HUES48 (cell line): Measurements from ENCODE around the gene PDE3B.
"Not testable (repeated sequence)": the region's sequence is repeated elsewhere in the genome, so short reads cannot be mapped to it uniquely, and the experiment has no call there.

Experiments
- H3K27ac ChIP-seq: one replicate; pipeline ENCODE4 v1.7.0; 2013; ENCODE audit warnings: low read depth, low read length, inconsistent platforms
- H3K27me3 ChIP-seq: 2 replicates; pipeline ENCODE4 v1.6.1; 2013; ENCODE audit warnings: mild to moderate bottlenecking, low read length; ENCODE audit not compliant: control insufficient read depth, insufficient read depth
- H3K36me3 ChIP-seq: 2 replicates; pipeline ENCODE4 v1.6.1; 2013; ENCODE audit warnings: low read length; ENCODE audit not compliant: control insufficient read depth, insufficient read depth
- H3K4me1 ChIP-seq: 2 replicates; pipeline ENCODE4 v1.6.1; 2013; ENCODE audit warnings: mild to moderate bottlenecking, low read length; ENCODE audit not compliant: control insufficient read depth, insufficient read depth
- H3K4me3 ChIP-seq: 2 replicates; pipeline ENCODE4 v1.5.1; 2013; ENCODE audit warnings: mild to moderate bottlenecking, low read depth, low read length
- H3K9ac ChIP-seq: 2 replicates; pipeline ENCODE4 v1.6.1; 2013; ENCODE audit warnings: mild to moderate bottlenecking, low read depth, low read length, moderate library complexity
- H3K9me3 ChIP-seq: 2 replicates; pipeline ENCODE4 v1.6.1; 2013; ENCODE audit warnings: low read length; ENCODE audit not compliant: control insufficient read depth, insufficient read depth

The PDE3B gene

DNA sequence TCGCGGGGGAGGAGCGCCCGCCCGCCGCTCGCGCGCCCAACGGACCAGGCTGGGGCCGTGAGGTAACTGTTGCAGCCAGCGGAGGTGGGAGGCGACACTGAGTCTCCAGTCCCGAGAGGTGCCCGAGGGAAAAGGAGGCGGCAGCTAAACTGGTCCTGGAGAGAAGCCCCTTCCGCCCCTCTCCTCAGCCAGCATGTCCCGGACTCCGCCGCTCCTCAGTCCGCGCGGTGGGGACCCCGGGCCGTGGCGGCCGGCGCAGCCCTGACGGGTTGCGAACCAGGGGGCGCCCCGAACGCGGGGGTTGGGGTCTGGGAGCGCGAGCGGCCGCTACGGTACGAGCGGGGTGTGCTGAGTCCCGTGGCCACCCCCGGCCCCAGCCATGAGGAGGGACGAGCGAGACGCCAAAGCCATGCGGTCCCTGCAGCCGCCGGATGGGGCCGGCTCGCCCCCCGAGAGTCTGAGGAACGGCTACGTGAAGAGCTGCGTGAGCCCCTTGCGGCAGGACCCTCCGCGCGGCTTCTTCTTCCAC, at the start of gene PDE3B:
Gene PDE3B (plus strand): TSS at position 108 of the 529 bp plus-strand sequence. CDS start 272 bp downstream, at position 380.
- peak within 1 kb of the TSS; percentile 61 for H3K27ac ChIP-seq
- H3K27me3 ChIP-seq: peaks cover 42% of the 10 kb centered on the region
- H3K36me3 ChIP-seq: no peaks in the 10 kb centered on the region
- no peaks in the 10 kb centered on the region for H3K9me3 ChIP-seq
- peak within 1 kb of the TSS; percentile 87 for H3K9ac ChIP-seq
- H3K4me3 ChIP-seq: peak within 1 kb of the TSS; percentile 72
- peaks cover 19% of the 10 kb centered on the region for H3K4me1 ChIP-seq

DNA sequence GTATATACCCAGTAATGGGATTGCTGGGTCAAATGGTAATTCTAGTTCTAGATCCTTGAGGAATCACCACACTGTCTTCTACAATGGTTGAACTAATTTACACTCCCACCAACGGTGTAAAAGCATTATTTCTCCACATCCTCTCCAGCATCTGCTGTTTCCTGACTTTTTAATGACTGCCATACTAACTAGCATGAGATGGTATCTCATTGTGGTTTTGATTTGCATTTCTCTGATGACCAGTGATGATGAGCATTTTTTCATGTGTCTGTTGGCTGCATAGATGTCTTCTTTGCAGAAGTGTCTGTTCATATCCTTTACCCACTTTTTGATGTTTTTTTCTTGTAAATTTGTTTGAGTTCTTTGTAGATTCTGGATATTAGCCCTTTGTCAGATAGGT, 48.3 kb upstream of the PDE3B start:
- H3K9ac ChIP-seq, H3K36me3 ChIP-seq, H3K9me3 ChIP-seq, H3K27ac ChIP-seq, H3K4me3 ChIP-seq, H3K27me3 ChIP-seq, H3K4me1 ChIP-seq: not testable (repeated sequence)

DNA sequence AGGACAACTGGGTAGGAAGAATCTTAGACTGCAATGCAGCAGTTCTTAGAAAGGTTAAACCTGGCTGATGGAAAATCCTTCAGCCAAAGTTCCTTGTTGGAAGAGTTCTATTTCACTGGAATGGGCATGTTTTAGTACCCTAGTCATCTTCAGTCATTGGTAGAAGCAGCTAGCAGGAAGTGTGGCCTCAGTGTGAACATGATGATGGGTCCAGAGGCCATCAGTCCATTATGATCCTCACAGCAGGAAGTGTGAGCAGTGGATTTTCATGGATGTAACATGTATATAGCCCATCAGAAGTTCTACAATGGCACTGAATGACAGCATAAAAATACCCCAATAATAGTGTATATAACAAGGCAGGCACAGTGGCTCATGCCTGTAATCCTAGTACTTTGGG, 35.9 kb upstream of the PDE3B start:
- H3K9me3 ChIP-seq: no peaks in the 10 kb centered on the region
- no peaks in the 10 kb centered on the region for H3K4me1 ChIP-seq
- no peaks in the 10 kb centered on the region for H3K27me3 ChIP-seq
- no peak overlapping the region for H3K27ac ChIP-seq
- H3K36me3 ChIP-seq: no peaks in the 10 kb centered on the region
- no peak overlapping the region for H3K9ac ChIP-seq
- H3K4me3 ChIP-seq: no peak overlapping the region

DNA sequence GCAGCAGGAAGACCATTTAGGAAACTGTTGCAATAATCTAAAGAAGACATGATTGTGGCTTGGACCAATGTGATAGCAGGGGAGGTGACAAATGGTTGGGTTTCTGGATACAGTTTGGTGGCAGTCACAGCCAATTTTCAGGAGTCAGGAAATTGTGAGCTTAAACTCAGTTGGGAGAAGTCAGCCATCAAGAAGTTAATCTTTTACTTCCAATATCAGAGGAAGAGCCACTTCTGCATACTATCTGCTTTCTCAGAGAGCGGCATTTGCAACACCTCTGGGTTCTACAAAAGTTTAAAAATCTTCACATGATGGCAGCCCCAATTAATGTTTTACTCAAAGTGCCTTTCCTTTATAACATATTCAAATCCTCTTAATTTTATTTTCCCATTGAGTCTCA, 33.7 kb upstream of the PDE3B start:
- Histone ChIP-seq H3K9ac (no peak overlapping the region), H3K27ac (no peak overlapping the region), H3K27me3 (no peaks in the 10 kb centered on the region), H3K36me3 (no peaks in the 10 kb centered on the region), H3K4me3 (no peak overlapping the region), H3K9me3 (no peaks in the 10 kb centered on the region), H3K4me1 (no peaks in the 10 kb centered on the region)

DNA sequence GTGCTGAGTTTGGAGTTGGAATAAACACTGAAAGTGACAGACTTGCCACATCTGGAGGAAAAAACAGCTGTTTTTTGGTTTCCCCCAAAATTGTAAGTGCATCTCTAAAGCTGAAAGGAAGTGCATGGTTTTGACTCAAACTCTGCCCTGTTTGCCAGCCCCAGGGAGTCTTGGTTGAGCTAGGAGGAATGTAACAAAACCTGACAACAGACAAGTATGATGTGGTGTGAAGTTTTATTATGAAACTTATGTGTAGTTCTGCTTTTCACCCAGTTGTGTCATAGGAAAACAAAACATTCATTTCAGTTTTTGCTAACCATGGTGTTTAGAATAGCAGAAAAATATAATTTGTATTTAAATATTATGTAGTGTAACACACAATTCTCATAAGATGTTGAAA, 31.7 kb upstream of the PDE3B start:
- Histone ChIP-seq H3K9me3 (no peaks in the 10 kb centered on the region), H3K4me3 (no peak overlapping the region), H3K27ac (no peak overlapping the region), H3K9ac (no peak overlapping the region), H3K36me3 (no peaks in the 10 kb centered on the region), H3K27me3 (no peaks in the 10 kb centered on the region), H3K4me1 (no peaks in the 10 kb centered on the region)

DNA sequence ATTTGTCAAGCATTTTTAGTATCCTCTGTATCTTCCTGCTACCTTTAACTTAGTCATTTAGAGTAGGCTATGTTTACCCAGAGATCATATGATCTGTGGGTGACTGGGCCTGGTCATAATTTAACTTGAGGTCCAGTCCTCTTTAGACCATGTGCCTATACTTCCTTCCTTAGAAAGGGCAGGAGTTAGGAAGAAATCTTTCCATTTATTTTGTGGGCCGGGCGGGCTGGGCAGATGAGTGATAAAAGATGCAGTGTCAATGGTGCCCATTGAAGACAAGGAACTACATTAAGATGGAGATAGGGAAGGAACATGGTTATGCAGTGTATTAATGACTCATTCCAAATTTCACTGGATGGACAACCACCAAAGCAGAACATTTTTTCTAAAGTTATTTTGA, 30.9 kb upstream of the PDE3B start:
- no peak overlapping the region for H3K9ac ChIP-seq
- no peaks in the 10 kb centered on the region for H3K4me1 ChIP-seq
- no peaks in the 10 kb centered on the region for H3K36me3 ChIP-seq
- H3K27me3 ChIP-seq: no peaks in the 10 kb centered on the region
- no peak overlapping the region for H3K4me3 ChIP-seq
- no peaks in the 10 kb centered on the region for H3K9me3 ChIP-seq
- H3K27ac ChIP-seq: no peak overlapping the region

DNA sequence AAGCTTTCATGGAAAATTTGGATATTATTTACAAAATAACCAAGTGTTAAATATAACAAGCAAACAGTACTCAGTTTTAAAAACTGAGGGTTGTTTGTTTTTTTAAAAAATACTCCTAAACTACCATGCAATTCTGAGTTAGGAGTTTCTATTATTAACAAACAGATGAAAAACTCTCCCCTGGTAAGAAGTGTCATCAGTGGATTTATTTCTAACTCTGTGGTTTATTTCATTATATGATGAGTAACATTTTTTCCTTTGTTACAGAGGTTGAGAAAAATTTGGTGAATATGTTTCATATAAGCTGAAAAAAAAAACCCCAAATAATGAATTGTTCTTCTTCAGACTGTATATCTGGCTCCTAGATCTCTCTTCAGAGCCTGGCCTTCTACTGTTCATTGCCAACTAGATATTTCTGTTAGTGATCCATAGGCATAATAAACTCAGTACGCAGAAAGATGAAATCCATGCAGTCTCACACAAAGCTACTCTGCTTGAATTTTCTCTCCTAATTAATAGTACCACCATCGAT, 29.4 kb upstream of the PDE3B start:
- Histone ChIP-seq H3K9me3 (no peaks in the 10 kb centered on the region), H3K36me3 (no peaks in the 10 kb centered on the region), H3K4me3 (no peak overlapping the region), H3K9ac (no peak overlapping the region), H3K27ac (no peak overlapping the region), H3K4me1 (no peaks in the 10 kb centered on the region), H3K27me3 (no peaks in the 10 kb centered on the region)

DNA sequence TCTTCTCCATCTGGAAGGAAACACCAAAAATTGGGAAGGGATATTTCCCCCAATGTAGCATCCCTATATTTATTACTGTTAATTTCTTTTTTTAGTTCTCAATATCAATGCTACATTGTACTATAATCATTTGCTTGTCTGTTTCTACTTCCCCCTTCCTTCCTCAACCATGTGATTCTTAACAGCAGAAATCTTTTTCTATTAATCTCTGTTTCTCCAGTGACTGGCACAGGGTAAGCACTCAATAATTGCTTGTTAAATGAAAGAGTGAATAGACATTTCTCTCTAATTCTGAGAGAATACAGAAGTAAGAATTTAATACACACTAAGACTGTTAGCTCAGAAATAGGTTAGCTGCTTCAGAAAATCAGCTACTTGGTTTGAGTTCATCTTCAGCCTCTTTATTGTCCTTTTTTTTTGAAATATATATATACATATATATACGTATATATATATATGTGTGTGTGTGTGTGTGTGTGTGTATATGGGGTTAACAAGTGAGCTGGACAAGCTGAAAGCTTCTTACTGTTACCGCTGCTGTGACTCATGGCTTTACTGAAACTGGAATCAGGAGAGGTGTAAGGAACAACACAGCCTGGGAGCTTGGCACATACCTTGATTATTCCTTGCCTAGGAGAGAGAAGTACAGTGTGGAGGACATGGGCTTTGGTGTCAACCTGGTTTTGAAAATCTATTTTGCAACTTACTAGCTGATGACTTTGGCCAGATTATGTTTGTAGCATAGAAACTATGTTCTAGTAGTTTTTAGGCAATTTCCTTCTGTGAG, 26.2 kb upstream of the PDE3B start:
- no peak overlapping the region for H3K9ac ChIP-seq
- no peaks in the 10 kb centered on the region for H3K9me3 ChIP-seq
- H3K4me1 ChIP-seq: no peaks in the 10 kb centered on the region
- H3K36me3 ChIP-seq: no peaks in the 10 kb centered on the region
- H3K27ac ChIP-seq: no peak overlapping the region
- no peaks in the 10 kb centered on the region for H3K27me3 ChIP-seq
- no peak overlapping the region for H3K4me3 ChIP-seq

DNA sequence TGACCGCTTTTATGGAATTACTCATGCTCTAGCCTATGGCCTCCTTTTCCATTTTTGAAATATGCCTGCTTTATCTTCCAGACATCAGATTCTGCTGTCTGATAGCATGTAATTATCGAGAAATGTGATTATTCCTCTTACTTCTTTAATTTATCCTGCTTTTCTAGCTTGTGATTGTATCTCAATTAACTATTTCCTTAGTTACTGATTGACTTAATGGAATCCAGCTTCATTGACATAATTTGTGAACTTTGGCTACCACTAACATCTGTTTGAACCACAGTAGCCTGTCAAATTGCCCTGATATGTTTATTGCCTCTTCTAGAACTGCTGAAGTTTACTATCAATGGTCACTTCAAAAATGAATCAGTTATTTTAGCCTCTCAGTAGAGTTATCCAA, 25.5 kb upstream of the PDE3B start:
- no peak overlapping the region for H3K4me3 ChIP-seq
- no peak overlapping the region for H3K27ac ChIP-seq
- no peak overlapping the region for H3K9ac ChIP-seq
- H3K9me3 ChIP-seq: no peaks in the 10 kb centered on the region
- no peaks in the 10 kb centered on the region for H3K27me3 ChIP-seq
- H3K36me3 ChIP-seq: no peaks in the 10 kb centered on the region
- no peaks in the 10 kb centered on the region for H3K4me1 ChIP-seq

DNA sequence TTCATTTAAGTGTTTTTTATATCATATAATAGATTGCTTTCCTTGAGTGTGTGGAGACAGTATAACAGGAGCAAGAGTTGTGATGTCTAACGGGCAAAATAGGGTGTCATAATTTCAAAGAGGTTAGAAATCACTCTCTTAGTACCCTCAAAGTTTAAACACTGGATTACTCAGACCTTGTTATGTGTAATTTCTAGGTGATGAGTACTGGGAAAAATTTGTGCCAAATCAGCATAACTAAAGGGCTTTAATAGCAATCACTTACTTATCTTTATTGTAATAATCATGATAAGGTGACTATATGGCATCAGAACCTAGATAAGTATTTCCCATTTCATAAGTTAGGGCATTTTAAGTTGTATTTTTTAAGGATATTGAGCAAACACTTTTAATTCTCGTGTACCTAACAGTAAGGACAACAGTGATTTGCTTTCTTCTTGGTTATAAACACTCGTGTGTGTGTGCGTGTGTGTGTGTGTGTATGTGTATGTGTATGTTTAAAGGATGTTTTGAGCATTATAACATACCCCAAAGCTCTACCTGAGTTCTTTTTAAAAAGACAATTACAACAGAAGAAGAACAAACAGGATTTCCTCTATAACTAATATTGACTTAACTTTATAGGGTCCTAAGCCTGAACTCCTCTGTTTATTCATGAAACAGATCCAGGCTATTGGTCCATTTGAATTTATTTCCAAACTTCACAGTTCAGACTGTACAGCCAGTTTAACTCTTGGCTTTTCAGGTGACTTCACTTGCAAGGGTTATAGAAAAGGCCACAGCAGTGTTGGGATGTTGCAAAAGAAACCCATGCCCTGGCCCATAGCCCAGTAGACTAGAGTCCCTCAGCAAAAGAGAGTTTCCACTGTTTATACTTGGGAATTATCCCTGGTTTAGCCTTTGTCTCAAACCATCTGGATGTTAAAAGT, 23.7 kb upstream of the PDE3B start:
- Histone ChIP-seq H3K27me3 (no peaks in the 10 kb centered on the region), H3K27ac (no peak overlapping the region), H3K4me1 (no peaks in the 10 kb centered on the region), H3K36me3 (no peaks in the 10 kb centered on the region), H3K4me3 (no peak overlapping the region), H3K9ac (no peak overlapping the region), H3K9me3 (no peaks in the 10 kb centered on the region)
